Adrenal gland (tissue), 19 donors: Measurements from ENCODE around the gene NEK2. TPM values are rescaled to one million over a fixed set of nuclear protein-coding genes. Genes with fewer than 3 reads are reported as not detected.

Experiments used
- DNase-seq, 7 donors: peaks; one replicate each; pipeline ENCODE4 v3.0.0-alpha.2; 2019 to 2020
- H3K27ac ChIP-seq, 5 donors: fragments of 200-600 bp; sonication (generic) in 4 of 5; 1 replicate in 3 of 5; 2 replicates in 2 of 5; pipeline versions ENCODE4 v1.5.1 to v1.8.0; 2016 to 2020; ENCODE audit warnings: mild to moderate bottlenecking in 1 of 5
- H3K27me3 ChIP-seq: fragments of 200-600 bp; 2 replicates; pipeline ENCODE4 v1.8.0; 2021
- H3K36me3 ChIP-seq, 2 donors: fragments of 200-600 bp; replicated peaks in 1 of 2; 1 replicate in 1 of 2; 2 replicates in 1 of 2; pipeline versions ENCODE4 v1.5.1 to v1.8.0; 2018 to 2022
- H3K4me1 ChIP-seq, 2 donors: fragments of 200-600 bp; replicated peaks in 1 of 2; 1 replicate in 1 of 2; 2 replicates in 1 of 2; pipeline versions ENCODE4 v1.5.1 to v1.8.0; 2018 to 2021
- H3K4me3 ChIP-seq, 4 donors: fragments of 200-600 bp; sonication (generic) in 3 of 4; one replicate each; pipeline ENCODE4 v1.5.1; 2016 to 2018
- H3K9me3 ChIP-seq, 3 donors: fragments of 200-600 bp; sonication (generic) in 1 of 3; replicated peaks in 1 of 3; 1 replicate in 2 of 3; 2 replicates in 1 of 3; pipeline versions ENCODE4 v1.5.1 to v1.8.0; 2016 to 2021
- POLR2A ChIP-seq, 2 donors: fragments of 450-650 bp; IDR thresholded peaks; one replicate each; pipeline ENCODE4 v1.6.1; 2017; ENCODE audit warnings: antibody characterized with exemption in 2 of 2, mild to moderate bottlenecking in 2 of 2, moderate library complexity in 1 of 2
- WGBS, 4 donors: extraction: QIAGEN DNeasy Blood & Tissue Kit in 2 of 4; methylation state at CpG; one replicate each; pipeline versions ENCODE4 v1.1.5 to v1.1.7; 2013 to 2017; 5-methylcytosine and 5-hydroxymethylcytosine counted together
- intact Hi-C, 2 donors: fragments of 100-400 bp; cut with DNase I; formaldehyde crosslinking; loops; one replicate each; pipeline versions ENCODE4 v1.14.1 to v1.15.0; 2022 to 2023
- long read RNA-seq, 10 donors: library from polyadenylated mRNA in 3 of 10; unstranded in 2 of 10; stranded (forward) in 1 of 10; transcript quantifications; one replicate each; pipeline ENCODE4 v2.0.0 and lab custom pipeline, GENCODE V29; 2021 to 2026
- polyA plus RNA-seq, 3 donors: library from polyadenylated mRNA; stranded (reverse); fragments of 200-250 nt in 2 of 3; fragments of 350-450 nt in 1 of 3; fragmentation: Illumina TruSeq in 1 of 3; extraction: RNeasy Lipid Tissue Mini Kit (QIAGEN cat#74804) in 1 of 3; gene quantifications; one replicate each; pipeline ENCODE4 v1.2.3, GENCODE V29; 2013 to 2014
- total RNA-seq, 9 donors: library from RNA; depleted of rRNA in 4 of 9; stranded (reverse); fragments of >200 nt in 4 of 9; fragments of 120-200 nt in 1 of 9; fragmentation: NEBNext Ultra II Directional in 1 of 9; extraction: Animal tissue kit (Norgen Biotek cat#: 25700) in 1 of 9; gene quantifications; one replicate each; pipeline versions ENCODE4 v1.1.0 to v1.2.4, GENCODE V29; 2013 to 2023
- TF ChIP-seq, protein P1 (sequence below), 6 experiments: fragments of 450-650 bp in 4 of 6; fragments of 200-600 bp in 2 of 6; sonication (generic) in 1 of 6; IDR thresholded peaks; 1 replicate in 5 of 6; 2 replicates in 1 of 6; pipeline versions ENCODE4 v1.5.1 to v1.8.0; 2016 to 2021; ENCODE audit warnings: antibody characterized with exemption in 6 of 6, mild to moderate bottlenecking in 2 of 6, moderate library complexity in 1 of 6
- donor health status: healthy with polysubstance abuse.
- donor health status: Bipolar disorder and iron deficiency.
- donor health status: DM: yes; HTN: yes; CAD: no.
- donor health status: DM: no; HTN: no; CAD: no.
- donor health status: DM: no; HTN: no; CAD: no.
- donor health status: DM: yes; HTN: yes; CAD: no.

The NEK2 gene
- total RNA-seq (10 to 100 TPM in 1 of 9 donors, 1 to 10 TPM in 4, under 1 TPM in 4; 0.18 to 19.9 (median 1.0) TPM), polyA plus RNA-seq (under 1 TPM; 0.08 to 0.97 (median 0.20) TPM)
- long read RNA-seq, donor 1 = 0 reads
- long read RNA-seq, donor 2, partial matches to known transcripts = 0 of 1 reads
- long read RNA-seq, donor 2, other reads (novel, unspliced or antisense) = 0 of 1 reads
- long read RNA-seq, donor 3 = 0 reads
- long read RNA-seq, donor 4, partial matches to known transcripts = 0 of 1 reads
- long read RNA-seq, donor 4, other reads (novel, unspliced or antisense) = 1 of 1 reads
- long read RNA-seq, donor 5, partial matches to known transcripts = 1 of 2 reads
- long read RNA-seq, donor 5, other reads (novel, unspliced or antisense) = 0 of 2 reads
- long read RNA-seq, donor 6 = 0 reads
- long read RNA-seq, donor 7, partial matches to known transcripts = 0 of 1 reads
- long read RNA-seq, donor 7, other reads (novel, unspliced or antisense) = 0 of 1 reads
- long read RNA-seq, donor 8, partial matches to known transcripts = 0 of 1 reads
- long read RNA-seq, donor 8, other reads (novel, unspliced or antisense) = 0 of 1 reads
- long read RNA-seq, donor 9, partial matches to known transcripts = 0 of 1 reads
- long read RNA-seq, donor 9, other reads (novel, unspliced or antisense) = 0 of 1 reads
- long read RNA-seq, donor 10, partial matches to known transcripts = 0 of 2 reads
- long read RNA-seq, donor 10, other reads (novel, unspliced or antisense) = 0 of 2 reads

DNA sequence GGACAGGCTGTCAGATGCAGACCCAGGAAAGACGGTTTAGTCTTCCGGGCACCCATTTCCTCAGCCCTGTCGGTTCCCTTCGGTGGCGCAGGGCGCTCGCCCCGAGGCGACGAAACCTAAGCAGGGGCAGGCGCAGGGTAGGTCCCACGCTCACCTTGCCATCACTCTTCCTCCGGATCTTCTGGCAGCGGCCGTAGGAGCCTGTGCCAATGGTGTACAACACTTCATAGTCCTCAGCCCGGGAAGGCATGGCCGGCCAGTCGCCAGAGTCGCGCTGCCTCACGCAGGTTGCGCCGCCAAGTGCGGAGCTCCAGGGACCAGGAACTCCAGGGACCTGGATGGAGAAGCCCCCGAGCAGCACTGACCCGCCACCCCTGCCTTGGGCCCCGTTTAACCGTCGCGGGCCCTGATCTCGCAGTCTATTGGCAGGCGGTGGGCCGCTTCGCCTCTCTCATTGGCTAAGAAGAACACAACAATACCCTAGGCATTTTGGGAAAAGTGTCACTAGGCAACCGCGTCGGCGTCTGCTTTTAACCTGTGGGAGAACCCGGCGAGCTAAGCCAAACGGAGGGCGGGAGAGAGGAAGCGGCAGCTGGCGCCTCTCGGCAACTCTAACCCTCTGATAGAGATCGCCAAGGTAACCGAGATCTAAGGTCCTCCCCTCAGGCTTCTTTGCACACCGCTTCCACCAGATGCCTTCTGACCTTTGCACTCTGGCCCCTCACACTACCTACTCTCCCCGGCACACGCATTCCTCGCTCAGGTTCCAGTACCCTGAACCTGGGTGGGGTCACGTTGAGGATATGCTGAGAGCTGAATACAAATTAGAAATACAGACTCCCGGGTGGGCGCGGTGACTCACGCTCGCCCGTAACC lies at the start of gene NEK2:
NEK2 (minus strand) TSS at position 392 of the 876 bp plus-strand sequence; CDS start at position 250, 142 bp downstream.
- Histone ChIP-seq H3K27ac (no peak within 1 kb of the TSS), H3K4me3 (peak within 1 kb of the TSS in 2 of 4 donors; percentile 55 to 59), H3K4me1 (peaks cover 5 to 10% of the 10 kb centered on the region in 2 donors), H3K36me3 (no peaks in the 10 kb centered on the region), H3K27me3 (no peaks in the 10 kb centered on the region), H3K9me3 (no peaks in the 10 kb centered on the region)
- intact Hi-C loops = no loop called here
- DNase-seq = peak; percentile 88 to 98 (median 95)
- 0 to 1% (median 0%) methylated on average over 32 to 58 of the region's 58 CpGs for WGBS, 4 donors
- no peak for TF ChIP-seq POLR2A (IDR thresholded peaks at IDR 0.05)
- TF ChIP-seq, protein P1, sequence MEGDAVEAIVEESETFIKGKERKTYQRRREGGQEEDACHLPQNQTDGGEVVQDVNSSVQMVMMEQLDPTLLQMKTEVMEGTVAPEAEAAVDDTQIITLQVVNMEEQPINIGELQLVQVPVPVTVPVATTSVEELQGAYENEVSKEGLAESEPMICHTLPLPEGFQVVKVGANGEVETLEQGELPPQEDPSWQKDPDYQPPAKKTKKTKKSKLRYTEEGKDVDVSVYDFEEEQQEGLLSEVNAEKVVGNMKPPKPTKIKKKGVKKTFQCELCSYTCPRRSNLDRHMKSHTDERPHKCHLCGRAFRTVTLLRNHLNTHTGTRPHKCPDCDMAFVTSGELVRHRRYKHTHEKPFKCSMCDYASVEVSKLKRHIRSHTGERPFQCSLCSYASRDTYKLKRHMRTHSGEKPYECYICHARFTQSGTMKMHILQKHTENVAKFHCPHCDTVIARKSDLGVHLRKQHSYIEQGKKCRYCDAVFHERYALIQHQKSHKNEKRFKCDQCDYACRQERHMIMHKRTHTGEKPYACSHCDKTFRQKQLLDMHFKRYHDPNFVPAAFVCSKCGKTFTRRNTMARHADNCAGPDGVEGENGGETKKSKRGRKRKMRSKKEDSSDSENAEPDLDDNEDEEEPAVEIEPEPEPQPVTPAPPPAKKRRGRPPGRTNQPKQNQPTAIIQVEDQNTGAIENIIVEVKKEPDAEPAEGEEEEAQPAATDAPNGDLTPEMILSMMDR (IDR thresholded peaks at IDR 0.05) = no peak

DNA sequence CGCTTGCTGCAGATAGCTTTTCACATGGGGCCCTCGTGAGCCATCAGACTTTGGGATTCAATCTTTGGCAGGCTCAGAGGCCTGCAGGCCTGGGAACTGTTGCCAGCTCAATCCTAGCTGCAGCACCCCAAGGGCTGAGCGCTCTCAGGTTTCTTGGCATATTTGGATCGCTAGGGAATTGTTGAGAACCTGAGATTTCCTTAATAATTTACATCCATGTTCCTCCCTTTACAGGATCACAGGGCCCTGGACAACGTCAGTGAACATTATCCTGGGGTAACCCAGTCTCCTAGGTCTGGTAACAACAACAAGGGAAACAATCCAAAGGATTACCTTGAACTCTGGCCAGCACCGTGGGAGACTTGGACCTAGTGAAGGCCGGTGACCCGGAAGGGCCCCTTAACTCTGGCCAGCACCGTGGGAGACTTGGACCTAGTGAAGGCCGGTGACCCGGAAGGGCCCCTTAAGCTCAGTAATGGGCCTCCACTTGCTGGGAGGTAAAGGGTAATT lies 49.3 kb upstream of the NEK2 start:
- intact Hi-C loops = loop anchor here in 1 of 2 donors (1.0 kb wide), 1 partner anchor 47 kb away; no protein-coding TSS in a partner anchor

DNA sequence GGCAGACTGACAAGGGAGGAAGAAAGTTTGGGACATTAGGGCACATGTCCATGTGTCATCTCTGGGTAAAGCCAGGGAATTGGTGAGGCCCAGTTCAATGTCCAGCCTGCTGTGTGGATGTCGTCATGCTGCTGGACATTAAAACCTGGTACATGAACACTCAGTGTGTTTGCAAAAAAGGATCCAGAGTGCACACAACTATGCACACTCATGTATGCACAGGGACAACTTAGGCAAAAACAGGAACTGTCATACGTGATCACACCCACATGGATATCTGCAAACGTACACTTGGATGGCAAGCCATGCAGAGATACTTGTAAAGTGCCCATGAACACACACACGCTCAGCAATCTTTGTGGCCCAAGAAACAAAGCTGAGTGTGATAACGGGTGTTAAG lies 47.9 kb upstream of the NEK2 start:
- intact Hi-C loops = no loop called here

More for the DNA sequence above, 49.3 kb upstream of the NEK2 start:
- no peaks in the 10 kb centered on the region for H3K27me3 ChIP-seq
- no peaks in the 10 kb centered on the region for H3K36me3 ChIP-seq
- H3K4me1 ChIP-seq = peaks cover 0 to 6% of the 10 kb centered on the region in 2 donors
- no peaks in the 10 kb centered on the region for H3K9me3 ChIP-seq
- peak in 2 of 7 donors; percentile 18 to 62 for DNase-seq
- no peak for TF ChIP-seq POLR2A (IDR thresholded peaks at IDR 0.05)
- TF ChIP-seq, protein P1 (IDR thresholded peaks at IDR 0.05) = no peak
- WGBS, 4 donors = 36 to 63% (median 47%) methylated on average over 10 to 11 of the region's 11 CpGs
- H3K4me3 ChIP-seq = no peak overlapping the region
- no peak overlapping the region for H3K27ac ChIP-seq

More for the DNA sequence above, 47.9 kb upstream of the NEK2 start:
- H3K4me1 ChIP-seq = peaks cover 0 to 6% of the 10 kb centered on the region in 2 donors
- no peak overlapping the region for H3K27ac ChIP-seq
- no peak for TF ChIP-seq POLR2A (IDR thresholded peaks at IDR 0.05)
- TF ChIP-seq, protein P1 (IDR thresholded peaks at IDR 0.05) = no peak
- H3K4me3 ChIP-seq = no peak overlapping the region
- H3K27me3 ChIP-seq = no peaks in the 10 kb centered on the region
- H3K9me3 ChIP-seq = no peaks in the 10 kb centered on the region
- WGBS, 4 donors = 84 to 92% (median 89%) methylated on average over 5 of the region's 5 CpGs
- no peaks in the 10 kb centered on the region for H3K36me3 ChIP-seq
- DNase-seq = no peak
